Ovary (tissue), 3 donors: ENCODE data around the gene ABCF2.

ENCODE experiments used
- POLR2A ChIP-seq: fragments of 450-650 bp; IDR thresholded peaks from one replicate; pipeline ENCODE4 v1.6.1; 2017; ENCODE audit warnings: antibody characterized with exemption, mild to moderate bottlenecking, moderate library complexity
- TF ChIP-seq, protein P1 (sequence below), 3 donors: fragments of 450-650 bp in 2 of 3; fragments of 200-600 bp in 1 of 3; IDR thresholded peaks; one replicate each; pipeline versions ENCODE4 v1.5.1 to v1.8.0; 2016 to 2022; ENCODE audit warnings: antibody characterized with exemption in 3 of 3, mild to moderate bottlenecking in 1 of 3
- donor health status: DM: no; HTN: no; CAD: no.

GRCh38 chr7:151175793-151176311 is 51.2 kb downstream of the ABCF2 start:
- TF ChIP-seq POLR2A: no peak
- TF ChIP-seq, protein P1, sequence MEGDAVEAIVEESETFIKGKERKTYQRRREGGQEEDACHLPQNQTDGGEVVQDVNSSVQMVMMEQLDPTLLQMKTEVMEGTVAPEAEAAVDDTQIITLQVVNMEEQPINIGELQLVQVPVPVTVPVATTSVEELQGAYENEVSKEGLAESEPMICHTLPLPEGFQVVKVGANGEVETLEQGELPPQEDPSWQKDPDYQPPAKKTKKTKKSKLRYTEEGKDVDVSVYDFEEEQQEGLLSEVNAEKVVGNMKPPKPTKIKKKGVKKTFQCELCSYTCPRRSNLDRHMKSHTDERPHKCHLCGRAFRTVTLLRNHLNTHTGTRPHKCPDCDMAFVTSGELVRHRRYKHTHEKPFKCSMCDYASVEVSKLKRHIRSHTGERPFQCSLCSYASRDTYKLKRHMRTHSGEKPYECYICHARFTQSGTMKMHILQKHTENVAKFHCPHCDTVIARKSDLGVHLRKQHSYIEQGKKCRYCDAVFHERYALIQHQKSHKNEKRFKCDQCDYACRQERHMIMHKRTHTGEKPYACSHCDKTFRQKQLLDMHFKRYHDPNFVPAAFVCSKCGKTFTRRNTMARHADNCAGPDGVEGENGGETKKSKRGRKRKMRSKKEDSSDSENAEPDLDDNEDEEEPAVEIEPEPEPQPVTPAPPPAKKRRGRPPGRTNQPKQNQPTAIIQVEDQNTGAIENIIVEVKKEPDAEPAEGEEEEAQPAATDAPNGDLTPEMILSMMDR (IDR thresholded peaks at IDR 0.05): no peak
